Measurements from ENCODE around the gene ZNF823. TPM values are rescaled to one million over a fixed set of nuclear protein-coding genes. Genes with fewer than 3 reads are reported as not detected.

ZNF823 gene
- total RNA-seq, 1 experiment from 2014 or later = 8.8 TPM

- no peak overlapping the region for H2AFZ ChIP-seq (ENCODE audit: low read length)
- no peaks in the 10 kb centered on the region for H4K20me1 ChIP-seq (ENCODE audit: insufficient read depth, low read depth, low read length)
- H3K27me3 ChIP-seq (ENCODE audit: low read length) = no peaks in the 10 kb centered on the region; the same call in 1 of the 2 replicates
- no peak overlapping the region for H3K9ac ChIP-seq (ENCODE audit: low read length)
- H3K9me3 ChIP-seq (ENCODE audit: low read length) = peaks cover 9% of the 10 kb centered on the region; the same call in 1 of the 2 replicates
- no peaks in the 10 kb centered on the region for H3K9me2 ChIP-seq (replicated peaks; ENCODE audit: insufficient read depth, low read length)
- H3K4me1 ChIP-seq (ENCODE audit: low read length) = no peaks in the 10 kb centered on the region
- no peak overlapping the region for H3K27ac ChIP-seq (ENCODE audit: low read length)
- H3K4me3 ChIP-seq (ENCODE audit: low read length) = no peak overlapping the region
- H3K79me2 ChIP-seq (ENCODE audit: low read length) = no peaks in the 10 kb centered on the region
- H3K4me2 ChIP-seq (ENCODE audit: low read depth, low read length, poor library complexity, severe bottlenecking) = no peak overlapping the region
- H3K36me3 ChIP-seq (ENCODE audit: insufficient read depth, low read length) = no peaks in the 10 kb centered on the region
- DNase-seq = no peak
Measured at GRCh38 chr19:11752244-11752736, 13.5 kb upstream of the ZNF823 start.

DNA sequence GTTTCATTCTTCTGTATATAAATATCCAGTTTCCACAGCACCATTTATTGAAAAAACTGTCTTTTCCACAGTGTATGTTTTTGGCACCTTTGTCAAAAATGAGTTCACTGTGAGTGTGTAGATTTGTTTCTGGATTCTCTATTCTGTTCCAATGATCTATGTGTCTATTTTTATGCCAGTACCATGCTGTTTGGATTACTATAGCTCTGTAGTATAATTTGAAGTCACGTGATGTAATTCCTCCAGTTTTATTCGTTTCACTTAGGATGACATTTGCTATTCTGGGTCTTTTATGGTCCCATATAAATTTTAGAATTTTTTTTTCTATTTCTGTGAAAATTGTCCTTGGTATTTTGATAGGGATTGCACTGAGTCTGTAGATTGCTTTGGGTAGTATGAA is 11.0 kb upstream of the ZNF823 start:
- no peaks in the 10 kb centered on the region for H4K20me1 ChIP-seq (ENCODE audit: insufficient read depth, low read depth, low read length)
- no peak overlapping the region for H3K9ac ChIP-seq (ENCODE audit: low read length)
- H3K36me3 ChIP-seq (ENCODE audit: insufficient read depth, low read length) = no peaks in the 10 kb centered on the region
- H3K9me2 ChIP-seq (replicated peaks; ENCODE audit: insufficient read depth, low read length) = no peaks in the 10 kb centered on the region
- H3K4me2 ChIP-seq (ENCODE audit: low read depth, low read length, poor library complexity, severe bottlenecking) = no peak overlapping the region
- H3K79me2 ChIP-seq (ENCODE audit: low read length) = no peaks in the 10 kb centered on the region
- no peak overlapping the region for H3K27ac ChIP-seq (ENCODE audit: low read length)
- no peak overlapping the region for H3K4me3 ChIP-seq (ENCODE audit: low read length)
- H3K4me1 ChIP-seq (ENCODE audit: low read length) = peaks cover 6% of the 10 kb centered on the region
- no peaks in the 10 kb centered on the region for H3K27me3 ChIP-seq (ENCODE audit: low read length)
- H2AFZ ChIP-seq (ENCODE audit: low read length) = no peak overlapping the region
- peaks cover 5% of the 10 kb centered on the region; the same call in 1 of the 2 replicates for H3K9me3 ChIP-seq (ENCODE audit: low read length)
- no peak for DNase-seq

- H3K9ac ChIP-seq (ENCODE audit: low read length) = no peak overlapping the region
- no peak for DNase-seq
- no peaks in the 10 kb centered on the region for H4K20me1 ChIP-seq (ENCODE audit: insufficient read depth, low read depth, low read length)
- H3K27me3 ChIP-seq (ENCODE audit: low read length) = no peaks in the 10 kb centered on the region
- H3K9me2 ChIP-seq (replicated peaks; ENCODE audit: insufficient read depth, low read length) = no peaks in the 10 kb centered on the region
- H3K36me3 ChIP-seq (ENCODE audit: insufficient read depth, low read length) = no peaks in the 10 kb centered on the region
- H2AFZ ChIP-seq (ENCODE audit: low read length) = no peak overlapping the region
- H3K9me3 ChIP-seq (ENCODE audit: low read length) = peaks cover 2% of the 10 kb centered on the region; the same call in 1 of the 2 replicates
- H3K4me3 ChIP-seq (ENCODE audit: low read length) = no peak overlapping the region
- no peaks in the 10 kb centered on the region for H3K79me2 ChIP-seq (ENCODE audit: low read length)
- H3K4me1 ChIP-seq (ENCODE audit: low read length) = peaks cover 6% of the 10 kb centered on the region
- no peak overlapping the region for H3K4me2 ChIP-seq (ENCODE audit: low read depth, low read length, poor library complexity, severe bottlenecking)
- H3K27ac ChIP-seq (ENCODE audit: low read length) = no peak overlapping the region
Measured at GRCh38 chr19:11747277-11747676, 8.5 kb upstream of the ZNF823 start.

GRCh38 chr19:11745869-11746268 is 7.1 kb upstream of the ZNF823 start:
- Histone ChIP-seq H4K20me1 (ENCODE audit: insufficient read depth, low read depth, low read length) (no peaks in the 10 kb centered on the region), H3K4me2 (ENCODE audit: low read depth, low read length, poor library complexity, severe bottlenecking) (no peak overlapping the region), H3K27me3 (ENCODE audit: low read length) (no peaks in the 10 kb centered on the region), H3K9me3 (ENCODE audit: low read length) (no peaks in the 10 kb centered on the region; the same call in 1 of the 2 replicates), H3K4me3 (ENCODE audit: low read length) (no peak overlapping the region), H3K36me3 (ENCODE audit: insufficient read depth, low read length) (no peaks in the 10 kb centered on the region), H2AFZ (ENCODE audit: low read length) (no peak overlapping the region), H3K4me1 (ENCODE audit: low read length) (peaks cover 6% of the 10 kb centered on the region), H3K9ac (ENCODE audit: low read length) (no peak overlapping the region), H3K9me2 (replicated peaks; ENCODE audit: insufficient read depth, low read length) (no peaks in the 10 kb centered on the region), H3K27ac (ENCODE audit: low read length) (no peak overlapping the region), H3K79me2 (ENCODE audit: low read length) (no peaks in the 10 kb centered on the region)
- DNase-seq = peak; percentile 51

DNA sequence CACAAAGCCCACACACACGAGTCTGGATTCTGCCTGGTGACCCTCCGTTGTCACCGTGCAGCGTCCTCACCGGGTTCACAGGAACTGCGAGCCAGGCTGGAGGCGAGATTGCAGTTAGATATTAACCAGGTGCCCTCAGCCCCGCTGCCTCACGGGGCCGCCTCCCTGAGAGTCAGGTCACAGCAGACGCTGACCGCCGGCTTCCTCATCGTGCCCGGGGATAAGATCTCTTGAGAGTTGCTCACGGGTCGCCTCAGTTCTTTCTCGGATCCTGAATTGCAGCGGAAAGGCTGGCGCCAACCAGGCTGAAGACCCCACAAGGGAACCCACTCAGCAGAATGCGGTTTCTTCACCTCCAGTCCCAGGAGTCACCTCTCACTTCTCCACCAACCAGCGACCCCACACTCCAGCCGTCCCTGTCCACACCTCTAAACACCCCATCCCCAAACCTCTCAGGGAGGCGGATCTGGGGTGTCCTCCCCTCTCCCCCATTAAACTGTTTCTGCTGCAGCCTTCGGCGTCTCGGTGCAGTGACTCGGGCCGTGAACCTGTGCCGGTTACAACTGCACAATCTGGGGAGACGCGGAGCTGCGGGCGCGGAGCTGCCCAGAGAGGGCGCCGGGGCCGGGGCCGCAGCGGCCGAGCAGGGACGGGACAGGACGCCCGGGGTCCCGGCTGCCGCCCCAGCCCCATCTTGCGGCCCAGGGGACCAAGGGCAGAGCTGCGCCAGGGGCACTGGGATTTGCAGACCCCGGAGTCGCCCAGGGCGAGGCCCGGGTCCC is 591 bp downstream of the ZNF823 start:
- Histone ChIP-seq H3K9me3 (ENCODE audit: low read length) (no peaks in the 10 kb centered on the region), H4K20me1 (ENCODE audit: insufficient read depth, low read depth, low read length) (no peaks in the 10 kb centered on the region), H3K4me3 (ENCODE audit: low read length) (peak overlapping the region; percentile 100), H3K9ac (ENCODE audit: low read length) (peak overlapping the region; percentile 93), H3K4me2 (ENCODE audit: low read depth, low read length, poor library complexity, severe bottlenecking) (peak overlapping the region; percentile 99), H3K27ac (ENCODE audit: low read length) (no peak overlapping the region), H3K9me2 (replicated peaks; ENCODE audit: insufficient read depth, low read length) (no peaks in the 10 kb centered on the region), H2AFZ (ENCODE audit: low read length) (peak overlapping the region; percentile 97), H3K36me3 (ENCODE audit: insufficient read depth, low read length) (no peaks in the 10 kb centered on the region), H3K79me2 (ENCODE audit: low read length) (peaks cover 14% of the 10 kb centered on the region), H3K4me1 (ENCODE audit: low read length) (peaks cover 23% of the 10 kb centered on the region), H3K27me3 (ENCODE audit: low read length) (no peaks in the 10 kb centered on the region)
- DNase-seq = peak; percentile 74

DNA sequence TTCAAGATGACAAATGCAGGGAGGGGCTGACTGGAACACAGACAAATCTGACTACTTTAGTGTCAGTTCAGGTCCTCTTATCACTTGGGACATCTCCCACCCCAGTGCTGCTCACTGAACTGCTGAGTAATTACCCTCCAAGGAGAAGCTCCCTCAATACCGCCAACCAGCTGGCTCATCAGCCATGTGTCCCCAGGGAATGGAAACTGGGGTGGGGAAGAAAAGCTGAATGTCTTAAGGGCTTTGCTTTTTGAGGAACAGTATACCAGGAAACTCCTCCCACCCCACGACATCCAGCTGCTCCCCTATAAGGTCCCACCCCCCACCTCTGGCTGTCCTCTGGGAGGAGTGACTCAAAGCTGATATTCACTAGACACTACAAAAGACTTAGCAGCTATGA is 2.0 kb downstream of the ZNF823 start:
- peak overlapping the region; percentile 62 for H3K27ac ChIP-seq (ENCODE audit: low read length)
- H3K4me3 ChIP-seq (ENCODE audit: low read length) = peak overlapping the region; percentile 40; the same call in 1 of the 2 replicates
- peaks cover 23% of the 10 kb centered on the region for H3K4me1 ChIP-seq (ENCODE audit: low read length)
- H3K9me3 ChIP-seq (ENCODE audit: low read length) = no peaks in the 10 kb centered on the region
- peak; percentile 89 for DNase-seq
- H2AFZ ChIP-seq (ENCODE audit: low read length) = no peak overlapping the region
- peak overlapping the region; percentile 99 for H3K4me2 ChIP-seq (ENCODE audit: low read depth, low read length, poor library complexity, severe bottlenecking)
- no peaks in the 10 kb centered on the region for H3K9me2 ChIP-seq (replicated peaks; ENCODE audit: insufficient read depth, low read length)
- H3K27me3 ChIP-seq (ENCODE audit: low read length) = no peaks in the 10 kb centered on the region
- H3K9ac ChIP-seq (ENCODE audit: low read length) = no peak overlapping the region
- H4K20me1 ChIP-seq (ENCODE audit: insufficient read depth, low read depth, low read length) = no peaks in the 10 kb centered on the region
- H3K79me2 ChIP-seq (ENCODE audit: low read length) = peaks cover 19% of the 10 kb centered on the region
- no peaks in the 10 kb centered on the region for H3K36me3 ChIP-seq (ENCODE audit: insufficient read depth, low read length)

GRCh38 chr19:11735375-11735774 is 3.4 kb downstream of the ZNF823 start:
- peaks cover 21% of the 10 kb centered on the region for H3K79me2 ChIP-seq (ENCODE audit: low read length)

DNA sequence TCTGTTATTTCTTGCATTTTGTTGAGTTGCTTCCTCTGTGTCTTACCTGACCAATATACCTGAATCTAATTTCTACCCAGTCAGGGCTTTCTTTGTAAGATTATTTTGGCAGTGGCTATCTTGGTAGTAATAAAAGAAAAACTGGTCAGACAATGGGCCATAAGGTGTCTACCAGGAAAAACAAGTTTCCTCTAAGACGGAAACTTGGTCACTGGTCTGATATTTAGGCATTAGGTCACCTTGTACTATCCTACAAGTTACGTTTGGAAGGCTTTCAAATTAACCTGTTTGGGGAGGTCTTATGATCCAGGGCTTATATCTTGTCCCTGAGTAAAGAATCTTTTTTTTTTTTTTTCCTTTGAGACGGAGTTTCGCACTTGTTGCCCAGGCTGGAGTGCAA is 9.2 kb downstream of the ZNF823 start:
- Histone ChIP-seq H2AFZ (ENCODE audit: low read length) (no peak overlapping the region), H3K4me3 (ENCODE audit: low read length) (no peak overlapping the region), H3K9ac (ENCODE audit: low read length) (no peak overlapping the region), H3K27ac (ENCODE audit: low read length) (no peak overlapping the region), H4K20me1 (ENCODE audit: insufficient read depth, low read depth, low read length) (no peaks in the 10 kb centered on the region), H3K9me2 (replicated peaks; ENCODE audit: insufficient read depth, low read length) (no peaks in the 10 kb centered on the region), H3K4me1 (ENCODE audit: low read length) (no peaks in the 10 kb centered on the region), H3K9me3 (ENCODE audit: low read length) (no peaks in the 10 kb centered on the region; the same call in 1 of the 2 replicates), H3K36me3 (ENCODE audit: insufficient read depth, low read length) (peaks cover 12% of the 10 kb centered on the region), H3K27me3 (ENCODE audit: low read length) (no peaks in the 10 kb centered on the region), H3K79me2 (ENCODE audit: low read length) (peaks cover 22% of the 10 kb centered on the region), H3K4me2 (ENCODE audit: low read depth, low read length, poor library complexity, severe bottlenecking) (no peak overlapping the region)
- peak; percentile 10 for DNase-seq

More at GRCh38 chr19:11735375-11735774, 3.4 kb downstream of the ZNF823 start:
- Histone ChIP-seq H3K9me2 (replicated peaks; ENCODE audit: insufficient read depth, low read length) (no peaks in the 10 kb centered on the region), H3K9ac (ENCODE audit: low read length) (no peak overlapping the region), H3K4me3 (ENCODE audit: low read length) (no peak overlapping the region), H3K27me3 (ENCODE audit: low read length) (no peaks in the 10 kb centered on the region), H3K9me3 (ENCODE audit: low read length) (no peaks in the 10 kb centered on the region), H3K4me2 (ENCODE audit: low read depth, low read length, poor library complexity, severe bottlenecking) (no peak overlapping the region), H3K4me1 (ENCODE audit: low read length) (peaks cover 23% of the 10 kb centered on the region), H3K36me3 (ENCODE audit: insufficient read depth, low read length) (no peaks in the 10 kb centered on the region; the same call in 1 of the 2 replicates), H3K27ac (ENCODE audit: low read length) (no peak overlapping the region), H2AFZ (ENCODE audit: low read length) (no peak overlapping the region), H4K20me1 (ENCODE audit: insufficient read depth, low read depth, low read length) (no peaks in the 10 kb centered on the region)
- DNase-seq = no peak
